Fibroblast of pulmonary artery (primary cell): ENCODE results near the gene THSD7B.
"Not testable (repeated sequence)": the region's sequence is repeated elsewhere in the genome, so short reads cannot be mapped to it uniquely, and the experiment has no call there.

Experiments used
- DNase-seq: peaks from one replicate; pipeline ENCODE4 v3.0.0-alpha.2; 2010; ENCODE audit warnings: low read depth
- H3K4me3 ChIP-seq: replicated peaks from 2 replicates; pipeline ENCODE4 v1.5.1; 2011; ENCODE audit warnings: low read depth, mild to moderate bottlenecking, control low read depth, low read length, moderate library complexity
- CTCF ChIP-seq: IDR thresholded peaks from 2 replicates; pipeline ENCODE4 v1.5.1; 2011; ENCODE audit warnings: mild to moderate bottlenecking, control low read depth, low read length, inconsistent platforms; ENCODE audit errors: missing control alignments

The THSD7B gene

GRCh38 chr2:137291836-137292570, 526.7 kb downstream of the THSD7B start:
- no peak for DNase-seq
- H3K4me3 ChIP-seq = no peak overlapping the region
- TF ChIP-seq CTCF = no peak

- no peak for DNase-seq
- TF ChIP-seq CTCF = no peak
- no peak overlapping the region for H3K4me3 ChIP-seq
These were observed 533.0 kb downstream of the THSD7B start for GRCh38 chr2:137298377-137298776.

DNA sequence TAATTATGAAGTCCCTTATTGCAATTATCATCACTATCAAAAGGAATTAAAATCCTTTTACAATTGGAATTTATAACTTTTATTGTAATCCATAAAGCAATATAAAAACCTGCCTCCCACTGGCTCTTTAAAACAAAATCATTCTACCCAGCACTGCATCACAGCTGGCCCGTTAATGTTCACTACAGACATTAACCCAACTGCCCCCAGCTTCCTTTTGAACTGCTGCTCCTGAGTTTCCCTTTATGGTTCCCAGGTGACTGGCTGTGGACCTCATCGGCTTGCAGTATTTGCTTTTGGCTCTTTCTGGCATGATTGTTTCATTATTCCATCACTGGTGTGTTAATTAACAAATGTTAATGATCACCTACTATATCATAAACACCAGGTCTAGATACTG, 535.6 kb downstream of the THSD7B start:
- no peak for TF ChIP-seq CTCF
- no peak for DNase-seq
- H3K4me3 ChIP-seq = no peak overlapping the region

DNA sequence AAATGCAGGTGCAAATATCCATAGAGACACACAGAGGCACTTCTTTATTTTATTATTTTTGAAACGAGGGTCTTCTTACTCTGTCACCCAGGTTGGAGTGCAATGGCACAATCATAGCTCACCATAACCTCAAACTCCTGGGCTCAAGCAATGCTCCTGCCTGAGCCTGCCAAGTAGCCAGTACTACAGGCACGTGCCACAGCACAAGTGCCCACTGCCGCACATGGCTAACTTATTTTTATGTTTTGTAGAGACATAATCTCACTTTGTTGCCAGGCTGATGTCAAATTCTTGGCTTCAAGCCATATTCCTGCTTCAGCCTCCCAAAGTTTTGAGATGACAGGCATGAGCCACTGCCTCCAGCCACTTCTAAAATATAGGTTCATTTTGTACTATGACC, 537.6 kb downstream of the THSD7B start:
- no peak overlapping the region for H3K4me3 ChIP-seq
- no peak for DNase-seq
- no peak for TF ChIP-seq CTCF

DNA sequence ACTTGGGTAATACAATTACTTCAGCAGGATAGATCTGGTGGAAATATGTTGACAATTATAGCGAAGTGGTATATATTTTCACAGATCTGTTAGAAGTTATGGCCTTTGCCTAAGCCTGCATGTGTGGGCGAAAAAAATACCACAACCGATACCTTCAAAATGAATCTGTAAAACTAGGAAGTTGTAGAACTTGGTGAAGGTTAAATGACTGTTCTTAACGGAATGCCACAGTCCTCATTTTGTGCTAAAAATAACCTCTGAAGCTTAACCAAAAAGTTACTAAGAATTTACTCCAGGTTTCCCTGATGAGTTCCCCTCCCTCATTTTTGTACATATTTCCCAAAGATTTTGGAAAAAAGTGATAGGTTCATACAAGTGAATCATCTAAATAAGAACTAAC, 550.7 kb downstream of the THSD7B start:
- no peak for DNase-seq
- no peak overlapping the region for H3K4me3 ChIP-seq
- TF ChIP-seq CTCF = no peak

DNA sequence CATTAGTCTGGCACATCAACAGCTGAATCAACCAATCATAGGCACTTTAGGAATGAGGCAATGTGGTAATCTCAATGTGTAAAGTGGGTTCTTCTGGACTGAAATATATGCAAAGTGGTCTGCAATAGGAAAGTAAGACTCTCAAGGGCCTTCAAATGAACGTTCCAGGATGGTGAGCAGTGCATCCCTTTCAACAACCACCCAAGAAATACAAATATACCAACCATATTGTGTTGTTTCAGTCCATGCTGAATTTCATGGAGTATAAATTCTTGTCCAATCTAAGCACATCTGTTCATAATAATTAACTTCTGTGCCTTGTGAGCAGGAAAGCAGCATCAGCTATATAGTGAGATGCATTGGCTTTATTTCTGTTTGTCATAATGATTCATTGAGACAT, 556.2 kb downstream of the THSD7B start:
- no peak overlapping the region for H3K4me3 ChIP-seq
- no peak for TF ChIP-seq CTCF
- DNase-seq = no peak

DNA sequence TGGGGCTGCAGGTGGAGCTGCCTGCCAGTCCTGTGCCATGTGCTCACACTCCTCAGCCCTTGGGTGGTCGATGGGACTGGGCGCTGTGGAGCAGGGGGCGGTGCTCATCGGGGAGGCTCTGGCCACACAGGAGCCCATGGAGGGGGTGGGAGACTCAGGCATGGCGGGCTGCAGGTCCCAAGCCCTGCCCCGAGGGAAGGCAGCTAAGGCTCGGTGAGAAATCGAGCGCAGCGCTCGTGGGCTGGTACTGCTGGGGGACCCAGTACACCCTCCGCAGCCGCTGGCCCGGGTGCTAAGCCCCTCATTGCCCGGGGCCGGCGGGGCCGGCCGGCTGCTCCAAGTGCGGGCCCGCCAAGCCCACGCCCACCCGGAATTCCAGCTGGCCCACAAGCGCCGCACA, 566.2 kb downstream of the THSD7B start:
- not testable (repeated sequence) for H3K4me3 ChIP-seq, DNase-seq
